ENCODE measurements around the gene UPK1A. TPM values are rescaled to one million over a fixed set of nuclear protein-coding genes. Genes with fewer than 3 reads are reported as not detected.

UPK1A gene
- total RNA-seq: not detected

GRCh38 chr19:35666251-35666913, at the start of gene UPK1A:
Gene UPK1A (plus strand): TSS chr19:35666517. CDS start chr19:35666813, 296 bp downstream.

GRCh38 chr19:35628565-35629331, 37.6 kb upstream of the UPK1A start, which contains the start of gene RBM42:
Gene RBM42 (plus strand): TSS chr19:35629036. CDS start chr19:35629154, 118 bp downstream.

GRCh38 chr19:35641515-35642151, 24.7 kb upstream of the UPK1A start, which contains the start of gene ETV2:
Gene ETV2 (plus strand): TSS chr19:35641745. CDS start chr19:35642461, 716 bp downstream.

GRCh38 chr19:35648017-35648961, 18.0 kb upstream of the UPK1A start, which contains the start of gene COX6B1:
Gene COX6B1 (plus strand): TSS chr19:35648323. CDS start chr19:35651244, 2,921 bp downstream.

GRCh38 chr19:35704218-35704617, 37.9 kb downstream of the UPK1A start, which contains the start of gene ZBTB32:
Gene ZBTB32 (plus strand): TSS chr19:35704558. CDS start chr19:35714627, 10,069 bp downstream.

GRCh38 chr19:35717665-35718344, 51.5 kb downstream of the UPK1A start, which contains the start of gene KMT2B:
Gene KMT2B (plus strand): TSS chr19:35718003. CDS start chr19:35718019, 16 bp downstream.

Other genes with a start within 250 kb of the UPK1A start
- gene FFAR2, start 218.3 kb upstream of the UPK1A start, total RNA-seq: not detected
- not detected for gene KRTDAP, start 176.1 kb upstream of the UPK1A start, total RNA-seq
- 31.8 TPM for gene DMKN, start 152.9 kb upstream of the UPK1A start, total RNA-seq
- gene SBSN, start 138.2 kb upstream of the UPK1A start, total RNA-seq: 0.93 TPM
- 0.38 TPM for gene GAPDHS, start 133.1 kb upstream of the UPK1A start, total RNA-seq
- 49.3 TPM for gene TMEM147, start 120.9 kb upstream of the UPK1A start, total RNA-seq
- gene ATP4A, start 102.9 kb upstream of the UPK1A start, total RNA-seq: not detected
- not detected for gene PMIS2, start 80.3 kb upstream of the UPK1A start, total RNA-seq
- 13.6 TPM for gene HAUS5, start 53.8 kb upstream of the UPK1A start, total RNA-seq
- gene RBM42, start 37.5 kb upstream of the UPK1A start, total RNA-seq: 42.9 TPM
- gene ETV2, start 24.8 kb upstream of the UPK1A start, total RNA-seq: not detected
- 239 TPM for gene COX6B1, start 18.2 kb upstream of the UPK1A start, total RNA-seq
- gene ZBTB32, start 38.0 kb downstream of the UPK1A start, total RNA-seq: not detected
- 26.9 TPM for gene KMT2B, start 51.5 kb downstream of the UPK1A start, total RNA-seq
- gene IGFLR1, start 75.9 kb downstream of the UPK1A start, total RNA-seq: 2.6 TPM
- 13.8 TPM for gene U2AF1L4, start 78.9 kb downstream of the UPK1A start, total RNA-seq
- gene PSENEN, start 79.1 kb downstream of the UPK1A start, total RNA-seq: 12.8 TPM
- gene LIN37, start 82.1 kb downstream of the UPK1A start, total RNA-seq: 11.6 TPM
- 14.9 TPM for gene HSPB6, start 90.5 kb downstream of the UPK1A start, total RNA-seq
- gene PROSER3, start 91.7 kb downstream of the UPK1A start, total RNA-seq: 7.8 TPM
- 89.9 TPM for gene ARHGAP33, start 109.0 kb downstream of the UPK1A start, total RNA-seq
- gene PRODH2, start 146.3 kb downstream of the UPK1A start, total RNA-seq: 0.27 TPM
- gene NPHS1, start 186.0 kb downstream of the UPK1A start, total RNA-seq: 2.7 TPM
- gene KIRREL2, start 190.4 kb downstream of the UPK1A start, total RNA-seq: 11.2 TPM
- gene APLP1, start 202.1 kb downstream of the UPK1A start, total RNA-seq: 106 TPM
- 6.8 TPM for gene NFKBID, start 234.0 kb downstream of the UPK1A start, total RNA-seq
- gene HCST, start 236.0 kb downstream of the UPK1A start, total RNA-seq: not detected
- gene TYROBP, start 241.8 kb downstream of the UPK1A start, total RNA-seq: 10.4 TPM